ENCODE measurements around the gene P2RY8.
"Not testable (repeated sequence)": the region's sequence is repeated elsewhere in the genome, so short reads cannot be mapped to it uniquely, and the experiment has no call there.

Gene P2RY8

DNA sequence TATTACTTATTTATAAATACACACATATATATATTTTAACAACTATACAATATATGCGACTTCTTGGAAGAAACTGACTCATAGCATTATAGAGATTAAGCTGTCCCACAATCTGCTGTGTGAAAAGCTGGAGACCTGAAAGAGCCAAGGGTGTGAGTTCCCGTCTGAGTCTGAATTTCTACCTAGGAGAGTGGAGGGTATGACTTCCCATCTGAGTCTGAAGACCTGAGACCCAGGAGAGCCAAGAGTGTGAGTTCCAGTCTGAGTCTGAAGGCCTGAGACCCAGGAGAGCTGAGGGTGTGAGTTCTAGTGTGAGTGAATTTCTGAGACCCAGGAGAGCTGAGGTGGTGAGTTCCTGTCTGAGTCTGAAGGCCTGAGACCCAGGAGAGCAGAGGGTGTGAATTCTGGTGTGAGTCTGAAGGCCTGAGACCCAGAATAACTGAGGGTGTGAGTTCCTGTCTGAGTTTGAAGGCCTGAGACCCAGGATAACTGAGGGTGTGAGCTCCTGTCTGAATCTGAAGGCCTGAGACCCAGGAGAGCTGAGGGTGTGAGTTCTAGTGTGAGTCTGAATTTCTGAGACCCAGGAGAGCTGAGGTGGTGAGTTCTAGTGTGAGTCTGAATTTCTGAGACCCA, 8.9 kb upstream of the P2RY8 start:
- no peak for DNase-seq (ENCODE audit: low read depth)

DNA sequence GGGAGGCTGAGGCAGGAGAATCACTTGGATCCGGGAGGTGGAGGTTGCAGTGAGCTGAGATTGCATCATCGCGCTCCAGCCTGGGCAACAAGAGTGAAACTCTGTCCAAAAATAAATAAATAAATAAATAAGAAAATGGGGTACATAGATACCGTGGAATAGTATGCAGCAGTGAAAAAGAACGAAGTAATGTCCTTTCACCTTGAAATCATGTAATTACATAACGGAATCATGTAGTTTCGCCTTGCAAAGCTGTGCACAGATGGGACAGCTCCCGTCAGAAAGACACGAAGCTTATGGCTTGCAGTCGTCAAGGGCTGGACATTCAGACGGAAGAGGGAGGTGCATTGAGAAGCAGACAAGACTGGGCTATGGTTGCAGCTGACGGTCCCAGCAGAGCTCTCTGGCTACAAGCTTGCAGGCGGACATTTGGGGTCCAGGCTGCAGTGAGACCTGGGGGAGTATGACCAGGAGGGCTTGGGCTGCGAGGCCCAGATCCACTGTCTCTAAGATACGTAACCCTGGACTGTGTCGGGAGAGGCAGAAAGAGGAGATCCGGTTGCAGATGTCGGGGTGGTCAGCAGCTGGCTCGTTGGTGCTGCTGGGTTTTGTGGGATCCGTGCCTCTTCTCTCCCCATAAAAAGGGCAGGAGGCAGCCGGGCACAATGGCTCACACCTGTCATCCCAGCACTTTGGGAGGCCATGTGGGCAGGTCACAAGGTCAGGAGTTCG, 6.2 kb upstream of the P2RY8 start:
- DNase-seq (ENCODE audit: low read depth), result no peak

DNA sequence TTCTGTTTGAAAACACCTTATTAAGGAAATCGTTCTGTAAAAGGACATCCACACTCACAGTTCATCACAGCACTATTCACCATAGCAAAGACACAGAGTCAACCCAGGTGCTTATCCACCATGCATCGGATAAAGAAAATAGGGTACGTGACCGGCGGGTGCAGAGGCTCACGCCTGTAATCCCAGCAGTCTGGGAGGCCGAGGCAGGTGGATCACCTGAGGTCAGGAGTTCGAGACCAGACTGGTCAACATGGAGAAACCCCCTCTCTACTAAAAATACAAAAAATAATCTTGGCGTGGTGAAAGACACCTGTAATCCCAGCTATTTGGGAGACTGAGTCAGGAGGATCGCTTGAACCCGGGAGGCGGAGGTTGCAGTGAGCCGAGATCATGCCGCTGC, 2.2 kb upstream of the P2RY8 start:
- DNase-seq (ENCODE audit: low read depth), result not testable (repeated sequence)

DNA sequence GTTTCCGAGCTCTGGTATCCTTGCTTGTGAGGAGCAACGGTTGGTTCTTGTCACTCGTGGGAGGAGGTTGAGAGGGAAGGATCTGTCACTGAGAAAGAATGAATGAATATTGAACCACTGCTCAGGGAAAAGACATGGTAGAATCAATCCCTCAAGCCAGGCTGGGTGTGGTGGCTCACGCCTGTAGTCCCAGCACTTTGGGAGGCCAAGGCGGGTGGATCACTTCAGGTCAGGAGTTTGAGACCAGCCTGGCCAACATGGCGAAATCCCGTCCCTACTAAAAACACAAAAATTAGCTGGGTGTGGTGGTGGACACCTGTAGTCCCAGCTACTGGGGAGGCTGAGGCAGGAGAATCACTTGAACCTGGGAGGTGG, 718 bp upstream of the P2RY8 start:
- DNase-seq (ENCODE audit: low read depth), result not testable (repeated sequence)

DNA sequence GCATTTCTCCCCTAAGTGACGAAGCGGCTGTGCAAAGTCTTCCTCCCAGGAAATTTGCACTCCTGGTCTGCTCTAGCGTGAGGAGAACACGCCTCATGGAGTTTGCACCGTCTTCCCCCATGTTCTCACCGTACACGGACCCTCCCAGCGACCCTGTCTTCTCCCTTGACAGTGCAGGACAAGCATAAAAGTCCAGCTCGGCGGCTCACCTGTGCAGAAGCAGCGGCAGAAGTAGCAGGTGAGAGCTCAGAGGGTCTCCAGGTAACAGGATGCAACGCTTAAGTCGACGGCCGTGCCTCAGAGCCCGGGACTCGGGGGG, 314 bp downstream of the P2RY8 start:
- no peak for DNase-seq (ENCODE audit: low read depth)

DNA sequence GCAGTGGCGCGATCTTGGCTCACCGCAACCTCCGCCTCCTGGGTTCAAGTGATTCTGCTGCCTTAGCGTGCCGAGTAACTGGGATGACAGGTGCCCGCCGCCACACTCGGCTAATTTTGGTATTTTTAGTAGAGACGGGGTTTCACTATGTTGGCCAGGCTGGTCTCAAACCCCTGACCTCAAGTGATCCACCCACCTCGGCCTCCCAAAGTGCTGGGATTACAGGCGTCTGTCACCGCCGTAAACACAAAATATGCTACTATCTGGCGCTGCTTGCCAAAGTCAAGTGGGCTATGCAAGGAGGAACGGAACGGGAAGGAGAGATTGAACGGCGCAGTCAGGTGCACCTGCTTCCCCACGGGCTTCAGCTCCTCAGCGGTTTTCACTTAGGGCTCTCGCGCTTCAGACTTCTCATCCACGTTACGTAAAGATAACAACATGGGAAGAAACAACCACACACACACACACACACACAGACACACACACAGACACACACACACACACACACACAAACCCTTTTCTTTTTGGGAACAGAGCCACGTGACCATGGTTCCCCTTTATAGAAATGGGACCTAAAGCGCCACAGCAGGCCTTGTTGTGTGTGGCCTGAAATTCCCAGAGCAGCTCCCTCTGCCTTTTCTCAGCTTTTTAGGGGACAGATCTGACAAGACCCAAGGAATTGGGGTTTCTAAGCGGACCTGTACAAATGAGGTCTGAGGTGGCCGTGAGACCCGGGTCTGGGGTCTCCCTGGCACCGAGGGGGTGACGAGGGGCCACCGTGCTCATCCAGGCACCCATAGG, 1.5 kb downstream of the P2RY8 start:
- DNase-seq (ENCODE audit: low read depth), result no peak

DNA sequence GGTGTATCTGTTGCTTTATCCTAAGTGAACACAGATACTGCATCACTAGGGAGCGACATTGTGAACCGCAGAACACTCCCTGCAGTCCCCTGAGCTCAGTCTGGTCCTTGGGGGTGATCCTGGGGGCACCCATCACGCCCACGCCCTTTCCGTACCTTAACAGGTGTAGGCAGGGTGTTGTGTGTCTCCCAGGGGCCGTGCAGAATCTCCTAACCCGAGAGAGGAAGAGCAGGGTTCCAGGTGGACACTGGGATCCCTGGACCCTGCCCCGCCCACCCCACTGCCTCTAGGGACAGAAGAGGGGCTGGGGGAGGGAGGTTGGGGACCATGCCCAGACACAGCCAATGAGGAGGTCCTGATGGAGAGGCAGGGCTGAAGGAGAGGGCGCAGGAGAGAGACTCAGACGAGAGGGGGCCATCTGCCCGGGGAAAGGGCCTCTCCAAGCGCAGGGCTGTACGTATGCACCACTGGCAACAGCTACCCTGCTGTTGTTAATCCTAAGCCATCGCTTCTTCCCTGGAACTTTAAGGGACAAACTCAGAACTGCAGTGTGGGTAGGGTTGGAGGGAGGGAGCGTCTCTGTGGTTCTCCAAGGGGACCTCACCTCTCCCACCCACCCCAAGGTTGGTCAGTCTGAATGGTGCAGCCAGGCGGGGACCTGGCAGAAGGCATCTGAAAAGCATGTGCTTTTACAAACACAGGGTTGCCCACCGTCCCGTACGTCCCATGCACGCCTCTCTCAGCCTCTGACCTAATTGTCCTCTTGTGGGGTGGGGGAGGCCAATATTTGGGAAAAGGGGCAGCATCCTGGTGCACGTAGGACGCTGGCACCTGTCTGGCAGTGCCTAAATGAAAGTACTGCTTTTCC, 2.5 kb downstream of the P2RY8 start:
- DNase-seq (ENCODE audit: low read depth), result no peak

DNA sequence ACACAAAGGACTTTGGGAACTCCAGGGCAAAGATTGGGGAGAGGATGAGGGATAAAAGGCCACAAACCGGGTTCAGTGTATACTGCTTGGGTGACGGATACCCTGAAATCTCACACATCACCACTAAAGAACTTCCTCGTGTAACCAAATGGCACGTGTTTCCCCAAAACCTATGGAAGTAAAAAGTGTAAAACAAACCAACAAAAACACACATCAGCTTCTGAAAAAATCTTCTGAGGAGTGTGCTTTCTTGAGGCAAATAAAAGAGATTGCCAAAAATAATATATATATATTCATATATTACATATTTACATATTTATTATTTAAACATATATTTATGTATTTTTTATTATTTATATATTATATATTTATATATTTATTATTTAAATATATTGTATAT, 3.9 kb downstream of the P2RY8 start:
- no peak for DNase-seq (ENCODE audit: low read depth)

DNA sequence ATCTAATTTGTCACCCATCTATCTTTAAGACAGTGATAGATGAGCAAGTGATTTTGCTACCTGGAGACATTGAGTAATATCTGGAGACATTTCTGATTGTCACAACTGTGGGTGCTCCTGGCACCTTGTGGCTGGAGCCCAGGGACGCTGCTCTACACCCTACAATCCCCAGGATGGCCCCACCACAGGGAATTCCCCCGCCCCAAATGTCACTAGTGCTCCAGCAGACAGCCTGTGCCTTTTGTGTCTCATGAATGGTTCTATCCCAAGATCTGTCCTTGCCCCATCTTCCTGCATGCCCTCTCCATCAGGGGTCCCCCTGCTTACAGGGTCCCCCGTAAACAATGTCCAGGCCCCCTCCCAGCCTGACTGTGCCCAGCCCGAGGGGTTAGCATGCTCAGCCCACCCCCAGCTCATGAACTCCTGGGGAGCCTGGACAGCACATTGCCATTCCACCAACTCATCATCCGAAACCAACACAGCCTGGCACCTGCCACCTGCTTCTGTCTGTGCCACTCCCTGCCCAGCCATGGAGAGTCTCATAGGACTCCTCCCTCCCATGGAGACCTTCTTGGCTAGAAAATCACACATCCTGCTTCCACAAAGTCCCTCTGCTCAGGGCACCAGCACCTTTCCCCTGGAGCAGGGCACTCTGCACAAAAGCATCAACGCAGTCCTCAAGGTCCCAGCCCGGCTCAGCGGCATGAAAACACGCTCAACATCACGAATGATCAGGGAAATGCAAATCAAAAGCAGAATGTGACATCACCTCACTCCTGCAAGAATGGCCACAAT, 5.7 kb downstream of the P2RY8 start:
- DNase-seq (ENCODE audit: low read depth), result no peak

DNA sequence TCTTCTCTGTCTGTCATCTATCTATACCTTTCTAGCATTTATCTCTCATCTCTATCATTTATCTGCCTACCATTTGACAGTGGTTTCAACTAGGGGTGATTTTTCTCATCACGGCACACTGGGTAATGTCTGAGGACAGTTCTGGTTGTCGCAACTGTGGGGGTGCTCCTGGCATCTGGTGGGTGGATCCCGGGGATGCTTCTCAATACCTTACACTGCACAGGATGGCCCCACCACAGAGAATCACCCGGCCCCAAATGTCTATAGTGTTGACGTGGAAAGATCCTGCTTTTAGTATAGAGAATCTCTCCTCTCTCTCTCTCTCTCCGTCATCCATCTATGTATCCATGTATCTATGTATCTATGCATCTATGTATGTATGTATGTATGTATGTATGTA, 7.2 kb downstream of the P2RY8 start:
- DNase-seq (ENCODE audit: low read depth), result no peak

DNA sequence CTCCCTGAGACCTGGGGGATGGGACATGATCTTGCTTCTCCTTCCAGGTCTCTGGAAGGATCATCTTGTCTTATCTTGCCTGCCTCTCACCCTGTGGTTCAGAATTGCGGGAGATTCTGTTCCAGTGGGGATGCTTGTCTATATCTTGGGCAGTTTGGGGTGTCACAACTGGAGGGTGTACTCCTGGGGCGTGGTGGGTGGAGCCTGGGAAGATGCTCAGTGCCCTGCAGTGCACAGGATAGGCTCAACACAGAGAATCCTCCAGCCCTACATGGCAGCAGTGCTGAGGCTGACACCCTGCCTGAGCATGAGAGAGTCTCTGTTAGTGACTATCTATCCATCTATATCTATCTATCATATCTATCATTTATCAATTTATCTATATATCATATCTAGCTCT, 7.7 kb downstream of the P2RY8 start:
- no peak for DNase-seq (ENCODE audit: low read depth)

DNA sequence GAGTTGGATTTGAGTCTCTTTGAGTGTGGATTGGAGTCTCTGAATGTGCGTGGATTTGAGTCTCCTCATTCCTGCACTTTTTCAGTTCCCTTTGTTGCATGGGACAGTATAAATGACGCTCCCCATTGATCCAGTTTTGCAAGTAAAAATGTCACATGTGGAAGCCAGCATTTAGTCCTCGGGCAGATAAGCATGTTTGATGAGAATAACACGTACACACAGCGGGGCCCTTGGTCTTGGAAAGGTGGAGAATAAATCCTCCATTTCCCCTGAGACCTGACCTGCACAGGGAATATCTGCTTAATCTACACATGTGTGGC, 8.1 kb downstream of the P2RY8 start:
- DNase-seq (ENCODE audit: low read depth), result no peak

DNA sequence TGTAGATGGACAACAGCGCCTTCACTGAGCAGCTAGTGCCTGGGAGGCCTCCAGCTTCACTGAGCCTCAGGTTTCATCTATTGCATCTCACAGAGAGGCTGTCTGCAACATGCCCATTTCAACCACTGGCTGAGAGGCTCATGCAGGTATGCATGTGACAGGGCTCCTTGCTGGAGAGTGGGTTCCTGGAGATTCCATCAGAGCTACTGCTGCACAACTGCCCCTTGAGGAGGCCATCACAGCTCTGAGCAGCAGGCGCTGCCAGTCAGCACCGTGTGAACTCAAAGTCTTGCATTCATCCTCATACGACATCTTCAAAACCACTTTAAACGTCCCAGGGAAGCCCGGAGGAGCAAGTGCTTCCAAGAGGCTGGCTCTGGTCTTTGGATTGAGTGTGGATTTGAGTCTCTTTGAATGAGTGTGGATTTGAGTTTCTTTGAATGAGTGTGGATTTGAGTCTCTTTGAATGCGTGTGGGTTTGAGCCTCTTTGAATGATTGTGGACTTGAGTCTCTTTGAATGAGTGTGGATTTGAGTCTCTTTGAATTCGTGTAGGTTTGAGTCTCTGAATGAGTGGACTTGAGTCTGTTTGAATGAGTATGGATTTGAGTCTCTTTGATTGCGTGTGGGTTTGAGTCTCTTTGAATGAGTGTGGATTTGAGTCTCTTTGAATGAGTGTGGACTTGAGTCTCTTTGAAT, 8.7 kb downstream of the P2RY8 start:
- no peak for DNase-seq (ENCODE audit: low read depth)

DNA sequence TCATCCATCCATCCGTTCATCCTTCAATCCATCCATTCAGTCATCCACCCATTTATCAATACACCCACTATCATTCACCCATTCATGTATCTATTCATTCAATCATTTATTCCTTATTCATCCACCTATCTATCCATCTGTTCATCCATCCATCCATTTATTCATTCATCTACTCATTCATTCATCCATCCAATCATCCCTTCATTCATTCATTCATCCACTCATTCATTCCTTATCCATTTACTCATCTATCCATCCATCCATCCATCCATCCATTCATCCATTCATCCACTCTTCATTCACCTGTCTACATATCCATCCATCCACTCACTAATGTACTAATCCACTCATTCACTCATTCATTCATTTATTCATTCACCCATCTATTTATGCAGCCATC, 9.5 kb downstream of the P2RY8 start:
- DNase-seq (ENCODE audit: low read depth), result no peak

DNA sequence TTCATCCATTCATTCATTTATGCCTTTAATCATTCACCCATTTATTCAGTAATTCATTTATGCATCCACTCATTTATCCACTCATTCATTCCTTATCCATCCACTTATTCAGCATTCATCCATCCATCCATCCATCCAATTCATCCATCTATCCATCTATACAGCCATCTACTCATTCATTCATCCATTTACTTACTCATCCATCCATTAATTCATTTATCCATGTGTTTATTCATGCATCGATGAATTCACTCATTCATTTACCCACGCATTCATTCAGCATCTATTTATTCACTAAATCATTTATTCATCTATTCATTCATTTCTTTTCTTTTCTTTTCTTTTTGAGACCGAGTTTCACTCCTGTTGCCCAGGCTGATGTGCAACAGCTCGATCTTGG, 10.4 kb downstream of the P2RY8 start:
- DNase-seq (ENCODE audit: low read depth), result no peak

DNA sequence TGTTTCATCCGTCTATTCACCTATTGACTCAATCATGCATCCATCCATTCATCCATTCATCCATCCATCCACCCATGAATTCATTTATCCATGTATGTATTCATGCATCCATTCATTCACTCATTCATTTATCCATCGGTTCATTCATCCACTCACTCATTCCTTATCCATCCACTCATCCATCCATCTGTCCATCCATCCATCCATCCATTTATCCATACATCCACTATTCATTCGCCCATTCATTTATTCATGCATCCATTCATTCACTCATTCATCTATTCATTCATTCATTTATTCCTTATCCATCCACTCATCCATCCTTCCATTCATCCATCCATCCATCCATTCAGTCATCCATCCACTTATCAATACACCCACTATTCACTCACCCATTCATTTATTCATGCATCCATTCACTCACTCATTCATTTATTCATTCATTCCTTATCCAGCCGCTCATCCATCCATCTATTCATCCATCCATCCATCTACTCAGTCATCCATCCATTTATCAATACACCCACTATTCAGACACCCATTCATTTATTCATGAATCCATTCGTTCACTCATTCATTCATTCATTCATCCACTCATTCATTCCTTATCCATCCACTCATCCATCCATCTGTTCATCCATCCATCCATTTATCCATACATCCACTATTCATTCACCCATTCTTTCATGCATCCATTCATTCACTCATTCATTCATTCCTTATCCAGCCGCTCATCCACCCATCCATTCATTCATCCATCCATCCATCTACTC, 11.2 kb downstream of the P2RY8 start:
- no peak for DNase-seq (ENCODE audit: low read depth)

DNA sequence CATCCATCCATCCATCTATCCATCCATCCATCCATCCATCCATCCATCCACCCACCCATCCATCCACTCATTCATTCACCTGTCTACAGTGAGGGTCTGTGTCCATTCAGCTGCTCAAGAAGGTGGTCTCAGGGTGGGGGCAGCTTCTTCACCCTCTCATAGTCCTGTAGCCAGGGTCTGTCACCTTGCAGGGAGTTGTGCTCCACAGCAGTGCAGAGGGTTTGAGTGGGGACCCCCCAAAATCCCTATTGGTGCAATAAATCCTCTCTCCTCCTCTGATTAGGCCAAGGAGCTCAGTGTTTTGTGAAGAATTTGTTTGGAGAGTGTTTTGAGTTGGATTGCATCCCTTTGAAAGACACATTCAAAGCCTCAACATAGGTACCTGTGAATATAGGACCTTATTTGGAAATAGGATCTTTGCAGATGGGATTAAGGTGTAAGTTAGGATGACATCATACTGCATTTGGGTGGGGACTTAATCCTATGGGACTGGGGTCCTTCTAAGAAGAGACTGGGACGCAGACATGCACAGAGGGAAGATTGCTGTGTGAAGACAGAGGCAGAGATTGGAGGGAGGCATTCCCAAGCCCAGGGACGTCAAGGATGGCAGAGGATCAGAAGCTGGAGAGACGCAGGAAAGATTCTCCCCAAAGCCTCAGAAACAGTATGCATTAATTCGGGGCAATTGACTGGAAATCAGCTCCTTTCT, 12.0 kb downstream of the P2RY8 start:
- no peak for DNase-seq (ENCODE audit: low read depth)

DNA sequence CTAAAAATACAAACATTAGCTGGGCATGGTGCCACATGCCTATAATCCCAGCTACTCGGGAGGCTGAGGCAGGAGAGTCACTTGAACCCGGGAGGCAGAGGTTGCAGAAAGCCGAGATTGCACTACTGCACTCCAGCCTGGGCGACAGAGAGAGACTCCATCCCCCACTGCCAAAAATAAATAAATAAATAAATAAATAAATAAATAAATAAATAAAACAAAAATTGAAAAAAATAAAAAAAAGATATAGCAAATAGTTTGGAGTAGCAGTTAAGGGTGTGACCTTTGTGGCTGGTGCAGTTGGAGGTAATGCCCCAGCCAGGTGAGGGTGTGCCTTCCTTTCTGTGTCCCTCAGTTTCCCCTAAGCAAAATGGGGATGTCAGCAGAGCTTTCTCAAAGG, 14.1 kb downstream of the P2RY8 start:
- not testable (repeated sequence) for DNase-seq (ENCODE audit: low read depth)

DNA sequence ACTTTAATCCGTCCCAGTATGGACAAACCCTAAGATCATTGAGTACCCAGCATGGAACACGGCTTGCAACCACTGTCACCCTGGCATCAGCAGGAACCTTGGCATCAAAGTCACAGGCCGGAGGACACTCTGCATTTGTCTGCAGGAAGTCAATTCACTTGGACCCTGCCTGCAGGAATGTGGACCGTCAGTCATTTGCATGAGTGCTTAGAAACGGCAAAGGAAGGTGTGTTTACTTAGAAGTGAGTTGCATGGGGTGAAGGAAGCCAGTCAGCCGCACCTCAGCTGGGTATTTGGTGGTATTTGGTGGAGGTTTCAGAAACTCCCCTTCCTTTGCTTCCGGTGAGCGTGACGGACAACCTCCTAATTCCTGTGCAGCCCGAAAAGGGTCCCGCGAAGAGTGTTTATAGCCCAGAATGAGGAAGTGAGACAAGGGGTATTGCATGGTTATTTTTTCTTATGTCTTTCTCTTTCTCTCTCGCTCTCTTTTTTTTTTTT, 15.5 kb downstream of the P2RY8 start:
- DNase-seq (ENCODE audit: low read depth), result peak; percentile 39

DNA sequence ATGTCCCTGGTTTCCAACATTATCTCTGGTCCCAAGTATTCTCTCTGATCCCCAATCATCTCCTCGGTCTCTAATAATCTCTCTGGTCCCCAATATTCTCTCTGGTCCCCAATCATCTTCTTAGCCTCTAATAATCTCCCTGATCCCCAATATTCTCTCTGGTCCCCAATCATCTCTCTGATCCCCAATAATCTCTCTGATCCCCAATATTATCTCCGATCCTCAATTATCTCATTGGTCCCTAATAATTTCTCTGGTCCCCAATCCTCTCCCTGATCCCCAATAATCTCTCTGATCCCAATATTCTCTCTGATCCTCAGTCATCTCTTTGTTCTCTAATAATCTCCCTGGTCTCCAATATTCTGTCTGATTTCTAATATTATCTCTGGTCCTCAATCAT, 16.6 kb downstream of the P2RY8 start:
- DNase-seq (ENCODE audit: low read depth), result no peak
